HG03520 (cell line): Measurements from ENCODE around the gene NTN4.
"Not testable (repeated sequence)": the region's sequence is repeated elsewhere in the genome, so short reads cannot be mapped to it uniquely, and the experiment has no call there.

Experiments
- ATAC-seq: cut with Tn5 transposase; IDR thresholded peaks from one replicate; pipeline ENCODE4 v1.9.1; 2021; ENCODE audit warnings: mild to moderate bottlenecking, moderate library complexity; ENCODE audit not compliant: unreplicated experiment

The NTN4 gene

DNA sequence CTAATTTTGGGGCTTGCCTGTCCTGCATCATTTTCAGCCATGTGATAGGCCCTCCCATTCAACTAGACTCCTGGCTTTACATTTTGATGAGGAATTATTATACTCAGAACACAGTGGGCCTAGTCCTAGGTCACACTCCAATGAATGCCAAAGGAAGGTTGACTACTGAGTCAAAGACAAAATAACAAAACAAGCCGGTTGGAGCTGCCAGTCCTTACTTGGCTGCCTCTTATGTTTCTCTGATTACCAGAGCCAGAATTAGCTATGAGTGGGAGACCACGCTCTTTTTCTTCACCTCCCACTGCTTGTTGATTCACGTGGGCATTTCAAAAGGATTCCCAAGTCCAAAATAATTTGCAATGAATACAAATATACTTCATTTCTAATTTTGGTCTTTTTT is 161.2 kb downstream of the NTN4 start:
- no peak for ATAC-seq

DNA sequence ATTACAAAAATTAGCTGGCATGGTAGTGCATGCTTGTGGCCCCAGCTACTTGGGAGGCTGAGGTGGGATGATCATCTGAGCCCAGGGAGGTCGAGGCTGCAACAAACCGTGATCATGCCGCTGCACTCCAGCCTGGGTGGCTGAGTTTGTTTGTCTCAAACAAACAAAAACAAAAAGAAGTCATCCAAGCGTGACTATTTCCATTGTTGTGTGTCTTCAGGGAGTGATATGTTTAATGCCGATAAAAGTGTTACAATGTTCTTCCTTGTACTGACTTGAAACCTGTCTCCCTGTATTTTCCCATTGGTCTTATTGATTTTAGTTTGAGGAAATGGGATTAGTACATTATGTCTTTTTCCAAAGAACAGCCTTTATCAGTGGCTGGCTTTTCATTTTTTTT is 163.7 kb downstream of the NTN4 start:
- ATAC-seq = no peak

GRCh38 chr12:95625012-95625411 is 165.6 kb downstream of the NTN4 start:
- ATAC-seq = no peak

GRCh38 chr12:95624589-95624988 is 166.0 kb downstream of the NTN4 start:
- ATAC-seq = no peak

DNA sequence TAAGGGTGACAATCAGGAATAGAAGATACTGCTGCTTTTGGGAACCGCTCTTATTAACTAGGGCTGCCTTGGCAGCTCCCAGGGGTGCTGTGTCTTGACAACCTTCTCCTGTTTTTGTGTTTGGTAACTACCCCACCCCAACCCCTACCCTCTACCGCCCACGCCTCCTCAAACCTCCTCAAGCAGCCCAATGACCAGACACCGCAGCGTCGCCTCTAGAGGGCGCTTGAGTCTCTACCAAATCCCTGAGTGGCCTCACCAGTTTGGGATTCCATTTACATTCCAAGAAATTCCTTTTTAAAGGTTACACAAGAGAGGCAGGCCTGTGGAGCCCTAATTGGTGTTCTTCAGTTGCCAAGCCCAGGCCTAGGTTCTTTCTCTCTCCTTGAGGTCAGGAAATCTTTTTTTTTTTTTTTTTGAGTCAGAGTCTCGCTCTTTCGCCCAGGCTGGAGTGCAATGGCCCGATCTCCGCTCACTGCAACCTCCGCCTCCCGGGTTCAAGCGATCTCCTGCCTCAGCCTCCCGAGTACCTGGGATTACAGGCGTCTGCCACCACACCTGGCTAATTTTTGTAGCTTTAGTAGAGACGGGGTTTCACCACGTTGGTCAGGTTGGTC is 166.9 kb downstream of the NTN4 start:
- no peak for ATAC-seq

DNA sequence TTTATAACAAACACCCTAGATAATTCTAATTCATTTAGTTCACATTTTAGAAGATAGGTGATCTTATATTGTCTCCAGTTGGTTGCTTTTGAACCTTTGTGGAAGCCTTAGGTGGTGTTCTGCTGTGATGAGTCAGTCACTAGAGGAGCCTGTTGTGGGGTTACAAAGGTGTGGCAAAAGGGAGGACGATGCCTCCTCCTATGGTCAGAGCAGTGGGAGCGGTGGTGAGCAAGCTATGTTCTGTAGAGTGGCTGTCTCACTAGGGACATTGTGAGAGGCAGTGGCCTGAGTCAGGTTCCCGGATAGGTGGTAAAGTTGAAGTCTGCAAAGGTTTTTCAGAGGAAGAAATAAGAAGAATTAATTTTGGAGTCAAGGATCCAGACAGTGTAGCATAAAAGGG is 167.7 kb downstream of the NTN4 start:
- no peak for ATAC-seq

DNA sequence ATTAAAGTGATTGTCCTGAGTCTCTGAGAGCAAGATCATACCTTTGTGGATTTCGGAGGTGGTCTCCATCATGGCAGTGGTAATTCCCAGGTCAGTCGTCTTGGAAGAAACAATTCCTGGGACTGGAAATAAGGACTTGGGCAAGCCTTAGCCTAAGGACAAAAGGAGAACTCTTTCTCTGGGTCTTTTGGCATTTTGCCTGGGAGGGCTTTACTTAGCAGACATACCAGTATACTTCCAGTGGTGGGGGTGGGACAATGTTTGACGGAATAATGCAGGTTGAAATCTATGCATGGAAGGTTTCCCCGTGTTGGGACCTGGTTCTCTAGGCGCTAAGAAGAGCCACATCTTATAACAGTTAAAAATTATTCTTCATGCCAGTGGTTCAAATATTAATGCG is 168.8 kb downstream of the NTN4 start:
- no peak for ATAC-seq

DNA sequence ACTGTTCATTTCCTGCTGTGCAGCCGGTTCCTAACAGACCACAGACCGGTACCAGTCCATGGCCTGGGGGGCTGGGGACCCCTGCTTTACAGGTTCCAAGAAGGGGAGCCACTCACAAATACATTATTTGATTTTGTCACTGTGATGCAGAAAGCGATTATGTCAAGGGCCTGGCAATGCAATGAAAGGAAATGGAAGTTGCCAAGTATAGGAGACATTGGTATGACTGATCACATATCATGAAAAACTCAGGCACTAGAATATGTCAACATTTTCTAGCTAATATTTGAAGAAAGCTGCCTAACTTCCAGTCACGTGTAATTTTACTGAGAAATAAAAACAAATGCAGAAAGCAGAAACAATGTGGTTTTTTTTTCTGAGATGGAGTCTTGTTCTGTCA is 170.4 kb downstream of the NTN4 start:
- ATAC-seq = no peak

DNA sequence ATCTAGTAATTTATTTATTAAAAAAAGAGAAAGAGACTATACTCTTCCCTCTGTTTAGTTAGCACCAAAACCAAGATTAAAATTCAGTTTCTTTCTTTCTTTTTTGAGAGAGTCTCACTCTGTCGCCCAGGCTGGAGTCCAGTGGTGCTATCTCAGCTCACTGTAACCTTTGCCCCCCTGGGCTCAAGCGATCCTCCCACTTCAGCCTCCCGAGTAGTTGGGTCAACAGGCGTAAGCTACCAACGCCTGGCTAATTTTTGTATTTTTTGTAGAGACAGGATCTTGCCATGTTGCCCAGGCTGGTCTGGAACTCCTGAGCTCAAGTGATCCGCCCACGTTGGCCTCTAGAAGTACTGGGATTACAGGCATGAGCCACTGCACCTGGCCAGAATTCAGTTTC is 174.1 kb downstream of the NTN4 start:
- not testable (repeated sequence) for ATAC-seq

DNA sequence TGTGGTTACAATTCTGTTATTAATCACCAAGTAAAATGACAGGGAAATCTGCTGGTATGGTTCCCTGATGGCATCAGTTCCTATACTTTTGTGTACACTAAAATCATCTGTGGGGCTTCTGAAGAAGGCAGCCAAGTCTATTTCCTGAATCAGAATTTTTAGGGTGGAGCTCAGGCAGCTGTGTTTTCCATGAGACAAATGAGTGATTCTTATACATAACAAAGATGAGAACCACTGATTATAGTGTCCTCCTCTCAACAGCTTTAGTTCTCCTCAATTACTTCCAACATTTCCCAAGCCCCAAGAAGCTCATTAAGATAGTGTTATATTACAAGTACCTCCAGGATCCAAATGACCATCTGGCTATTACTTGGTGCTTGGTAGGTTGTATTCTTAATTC is 174.8 kb downstream of the NTN4 start:
- no peak for ATAC-seq

GRCh38 chr12:95614390-95614982 is 176.1 kb downstream of the NTN4 start:
- no peak for ATAC-seq

- ATAC-seq = no peak
Observed at GRCh38 chr12:95613021-95613420, 177.5 kb downstream of the NTN4 start.

- ATAC-seq = no peak
Observed at GRCh38 chr12:95611676-95612309, 178.8 kb downstream of the NTN4 start.

- ATAC-seq = no peak
Observed at GRCh38 chr12:95608252-95609033, 182.1 kb downstream of the NTN4 start.
